Measurements from ENCODE around the gene EPHB1.

EPHB1 gene

DNA sequence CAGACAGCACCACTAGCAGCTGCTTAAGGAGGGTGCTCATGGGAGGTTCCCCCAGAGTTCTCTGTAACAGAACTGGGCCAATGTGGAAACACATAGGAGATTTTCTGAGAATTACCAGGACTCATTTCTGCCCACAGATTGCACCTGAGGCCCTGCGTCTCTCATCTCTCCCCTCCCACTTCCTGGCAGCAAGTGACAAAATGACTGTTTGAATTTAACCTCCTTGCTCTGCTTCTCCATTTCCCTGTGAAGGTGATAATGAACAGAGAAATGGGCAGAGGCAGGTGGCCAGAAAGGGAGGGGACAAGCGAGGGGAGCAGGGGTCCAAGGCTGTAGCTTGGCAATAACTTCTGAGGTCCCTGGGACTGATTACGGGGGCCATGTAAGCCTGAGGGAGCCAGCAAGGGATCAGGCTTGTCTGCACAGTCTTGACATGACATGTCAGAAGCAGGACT lies 8.0 kb downstream of the EPHB1 start:
- no peak overlapping the region for H3K4me3 ChIP-seq (ENCODE audit: low read length)
- peak; percentile 25 for DNase-seq (ENCODE audit: low read depth, low spot score)

DNA sequence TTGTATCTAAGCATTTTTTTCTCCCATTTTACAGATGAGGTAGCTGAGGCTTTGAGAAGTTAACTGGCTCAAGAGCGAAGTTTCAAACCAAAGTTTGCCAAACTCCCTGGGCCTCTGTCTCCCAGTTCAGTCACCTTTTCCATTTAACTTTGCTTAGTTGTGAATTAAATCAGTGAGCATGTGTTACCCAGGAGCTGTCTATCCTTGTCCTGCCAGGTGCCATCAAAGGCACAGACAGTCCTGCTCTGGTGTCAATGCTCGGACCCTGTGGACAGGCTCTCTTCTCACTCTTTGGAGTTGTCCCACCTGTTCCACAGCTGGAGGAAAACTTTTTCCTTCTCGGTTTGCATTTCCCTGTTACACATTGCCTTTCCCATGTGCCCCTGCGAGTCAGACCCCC lies 8.6 kb downstream of the EPHB1 start:
- DNase-seq (ENCODE audit: low read depth, low spot score) = no peak
- H3K4me3 ChIP-seq (ENCODE audit: low read length) = no peak overlapping the region

DNA sequence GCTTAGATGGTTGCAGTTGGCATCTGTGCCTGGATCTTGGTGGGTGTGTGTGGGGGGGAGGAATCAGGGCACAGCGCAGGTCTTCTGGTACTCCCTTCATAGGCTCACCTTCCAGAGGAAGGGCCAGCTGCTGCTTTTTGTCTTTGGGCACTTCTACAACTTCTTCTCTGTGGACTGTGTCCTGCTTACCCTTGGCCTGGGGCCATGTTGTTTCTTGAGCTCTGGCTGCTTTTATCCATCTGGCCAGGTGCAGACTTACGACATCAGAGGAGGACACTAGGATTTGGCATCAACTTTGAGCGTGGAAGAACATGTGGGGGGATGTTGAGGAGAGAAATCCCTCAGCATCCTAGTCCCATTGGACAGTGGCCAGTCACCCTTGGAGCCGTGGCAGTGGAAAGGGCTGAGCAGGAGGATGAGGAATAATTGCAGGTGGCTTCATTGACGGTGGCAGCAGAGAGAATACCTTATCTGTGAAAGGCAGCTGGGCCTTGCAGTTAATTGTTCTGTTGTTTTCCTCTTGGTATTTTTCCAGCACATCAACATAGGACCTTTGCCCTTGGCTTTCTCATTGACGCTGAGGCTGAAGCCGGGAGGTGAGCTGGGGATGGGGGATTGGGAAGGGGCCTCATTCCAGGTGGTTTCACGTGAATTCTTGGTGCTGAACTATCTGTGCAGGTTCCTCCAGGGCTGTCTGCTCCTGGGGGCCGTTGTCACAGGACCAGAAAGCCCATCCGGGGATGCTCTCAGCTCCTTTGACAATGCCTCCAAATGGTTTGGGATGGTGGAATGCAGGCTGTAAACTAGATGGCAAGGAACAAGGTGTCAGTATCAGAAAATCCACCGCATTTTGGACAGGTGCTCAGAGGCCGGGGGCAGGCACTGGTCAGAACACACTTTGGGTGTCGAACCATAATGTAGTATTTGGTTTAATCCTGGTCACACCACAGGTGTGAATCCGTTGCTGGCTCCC lies 9.7 kb downstream of the EPHB1 start:
- no peak for DNase-seq (ENCODE audit: low read depth, low spot score)
- H3K4me3 ChIP-seq (ENCODE audit: low read length) = no peak overlapping the region

DNA sequence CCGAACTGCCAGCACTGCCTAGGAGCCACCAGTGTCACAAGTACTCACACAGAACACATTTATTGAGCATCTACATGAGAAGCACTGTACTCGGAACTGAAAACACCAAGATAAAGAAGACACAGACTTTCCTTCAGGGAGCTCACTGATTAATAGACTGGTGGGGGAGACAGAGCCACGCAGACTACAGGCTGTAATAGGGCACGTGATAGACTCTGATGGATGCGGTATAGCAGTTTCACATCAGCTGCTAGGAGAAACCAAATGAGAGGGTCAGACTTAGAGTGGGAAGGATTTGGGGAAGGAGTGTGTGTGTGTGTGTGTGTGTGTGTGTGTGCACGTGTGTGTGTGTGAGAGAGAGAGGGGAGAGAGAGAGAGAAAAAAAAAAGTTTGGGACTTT lies 12.1 kb downstream of the EPHB1 start:
- no peak overlapping the region for H3K4me3 ChIP-seq (ENCODE audit: low read length)
- no peak for DNase-seq (ENCODE audit: low read depth, low spot score)

DNA sequence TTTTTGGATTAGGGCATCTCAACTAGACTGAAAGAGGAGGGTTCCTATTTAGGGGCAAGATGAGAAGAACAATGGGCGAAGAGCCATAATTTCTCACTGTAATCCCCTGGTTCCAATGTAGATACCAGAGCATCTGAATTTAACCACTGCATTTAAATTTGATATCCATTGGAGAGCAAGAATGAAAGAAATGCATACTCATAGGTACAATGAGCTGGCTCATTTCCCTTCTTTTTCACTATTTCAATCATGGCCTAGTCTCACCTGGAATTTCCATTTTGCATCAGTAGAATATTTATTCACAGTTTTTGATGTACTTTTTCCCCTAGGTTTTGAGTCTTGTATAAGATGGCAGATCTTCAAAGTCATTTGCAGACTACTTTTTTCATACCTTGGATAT lies 13.8 kb downstream of the EPHB1 start:
- no peak overlapping the region for H3K4me3 ChIP-seq (ENCODE audit: low read length)
- DNase-seq (ENCODE audit: low read depth, low spot score) = no peak

DNA sequence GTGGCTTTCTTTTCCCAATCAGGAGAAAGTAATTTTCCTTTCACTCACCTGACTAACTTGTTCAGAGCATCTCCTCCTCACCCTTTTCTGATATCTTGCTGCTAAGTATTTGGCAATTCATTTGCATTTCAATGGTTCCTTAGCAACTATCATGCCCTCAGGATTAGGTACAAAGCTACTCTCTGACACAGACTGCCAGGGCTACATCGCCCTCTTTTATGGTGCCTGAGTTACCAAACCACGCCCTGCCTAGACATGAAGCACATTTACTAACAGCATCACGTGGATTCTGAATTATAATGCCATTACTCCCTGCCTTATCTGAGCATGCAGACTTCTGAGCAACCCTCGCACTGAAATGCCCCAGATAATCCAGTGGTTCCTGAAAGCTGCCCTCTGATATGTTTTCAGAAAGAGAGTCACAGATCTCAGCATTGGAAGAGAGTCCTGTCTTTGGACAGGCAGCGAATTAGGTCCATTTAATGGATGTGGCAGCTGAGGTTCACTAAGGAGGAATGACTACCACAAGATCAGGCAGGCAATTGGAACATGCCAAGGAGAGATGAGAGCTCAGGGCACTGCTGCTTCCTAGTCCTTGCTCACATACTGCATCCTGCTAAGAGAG lies 14.5 kb downstream of the EPHB1 start:
- H3K4me3 ChIP-seq (ENCODE audit: low read length) = no peak overlapping the region
- no peak for DNase-seq (ENCODE audit: low read depth, low spot score)

DNA sequence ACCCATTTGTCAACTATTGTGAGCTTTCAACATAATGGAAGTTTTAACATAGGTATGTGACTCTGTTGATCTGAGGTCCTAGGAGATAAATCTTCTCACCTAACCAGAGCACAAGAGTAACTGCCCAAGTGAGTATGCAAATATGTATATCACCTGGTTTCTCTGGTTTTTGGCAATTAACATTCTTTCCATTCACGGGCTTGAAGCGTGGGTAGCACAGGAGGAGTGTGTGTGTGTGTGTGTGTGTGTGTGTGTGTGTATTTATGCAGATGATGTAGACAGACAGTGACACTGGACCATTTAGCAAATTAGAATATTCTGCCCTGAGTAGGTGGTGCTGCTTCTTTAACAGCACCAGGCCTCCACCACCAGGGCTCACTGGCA lies 15.0 kb downstream of the EPHB1 start:
- DNase-seq (ENCODE audit: low read depth, low spot score) = no peak

DNA sequence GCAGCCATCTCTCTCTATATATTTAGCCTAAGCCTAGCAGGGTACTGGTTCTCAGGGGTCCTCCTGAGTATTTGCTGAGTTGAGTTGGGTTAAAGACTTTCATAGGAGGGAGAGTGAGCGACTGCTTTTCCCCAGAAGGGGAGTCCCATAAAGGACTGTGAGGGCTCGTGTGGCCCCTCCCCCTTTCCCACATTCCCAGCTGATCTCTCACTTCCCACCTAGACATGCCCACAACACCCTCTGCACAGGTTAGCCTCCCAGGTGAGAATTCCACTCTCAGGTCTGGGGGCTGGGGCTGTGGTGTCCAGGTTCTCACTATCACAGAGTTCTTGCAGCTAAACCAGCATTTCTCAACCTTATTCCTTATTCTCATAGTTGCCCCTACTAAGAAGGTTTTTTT lies 15.8 kb downstream of the EPHB1 start:
- DNase-seq (ENCODE audit: low read depth, low spot score) = no peak
- no peak overlapping the region for H3K4me3 ChIP-seq (ENCODE audit: low read length)

More for the DNA sequence above, 15.0 kb downstream of the EPHB1 start:
- no peak overlapping the region for H3K4me3 ChIP-seq (ENCODE audit: low read length)

DNA sequence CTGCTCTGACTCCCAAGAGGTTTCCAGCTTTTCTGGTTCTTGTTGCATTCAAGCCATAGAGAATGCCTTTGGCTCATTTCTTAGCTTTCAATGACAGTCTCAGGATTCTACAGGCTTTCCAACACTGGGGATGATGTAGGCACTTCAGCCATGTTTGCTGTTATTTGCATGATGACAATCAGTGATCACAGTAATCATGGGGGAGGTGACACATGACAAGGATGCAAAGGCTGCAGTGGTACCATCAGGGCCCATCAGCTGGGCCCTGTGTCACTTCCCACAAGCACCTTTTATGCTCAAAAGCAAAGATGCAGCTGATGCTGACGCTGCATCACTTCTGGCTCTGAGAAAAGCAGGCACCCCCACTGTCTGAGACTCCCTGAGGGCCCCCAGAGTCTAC lies 18.6 kb downstream of the EPHB1 start:
- DNase-seq (ENCODE audit: low read depth, low spot score) = no peak
- H3K4me3 ChIP-seq (ENCODE audit: low read length) = no peak overlapping the region

DNA sequence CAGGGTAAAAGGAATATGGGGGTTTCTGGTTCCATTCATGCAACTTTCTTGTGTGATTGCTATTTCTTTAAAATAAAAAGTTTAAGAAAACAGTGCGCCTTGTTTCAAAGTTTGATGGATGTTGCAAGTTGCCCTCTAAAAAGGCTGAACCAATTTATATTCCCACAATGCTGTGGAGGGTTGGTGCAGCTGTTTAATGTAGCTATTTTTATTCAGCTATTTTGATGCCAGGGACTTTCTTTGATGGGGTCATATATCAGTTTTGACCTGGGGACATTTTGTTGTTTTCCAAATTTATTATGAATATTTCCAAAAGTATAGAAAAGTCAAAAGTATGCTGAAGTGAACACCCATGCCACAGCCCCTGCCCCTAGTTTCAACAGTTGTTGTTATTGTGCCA lies 20.5 kb downstream of the EPHB1 start:
- no peak overlapping the region for H3K4me3 ChIP-seq (ENCODE audit: low read length)
- DNase-seq (ENCODE audit: low read depth, low spot score) = no peak

DNA sequence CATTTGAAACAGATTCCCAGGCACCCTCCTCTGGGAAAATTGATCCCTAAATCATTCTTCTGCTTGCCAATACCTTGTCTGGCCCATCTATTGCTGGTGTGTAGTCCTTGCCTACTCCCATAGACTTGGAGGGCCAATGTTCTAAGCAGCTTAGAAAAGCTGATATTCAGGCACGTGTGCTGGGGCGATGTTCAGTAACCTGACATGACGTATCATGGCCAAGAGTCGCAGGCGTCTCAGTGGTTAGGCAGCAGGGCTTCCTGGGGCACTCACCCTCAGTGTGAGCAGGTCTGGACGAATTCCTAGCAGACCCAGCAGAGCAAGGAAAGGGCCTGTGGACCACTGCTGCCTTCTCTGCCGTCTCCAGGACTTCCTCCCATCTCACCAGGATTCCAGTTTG lies 21.6 kb downstream of the EPHB1 start:
- DNase-seq (ENCODE audit: low read depth, low spot score) = no peak
- H3K4me3 ChIP-seq (ENCODE audit: low read length) = no peak overlapping the region

DNA sequence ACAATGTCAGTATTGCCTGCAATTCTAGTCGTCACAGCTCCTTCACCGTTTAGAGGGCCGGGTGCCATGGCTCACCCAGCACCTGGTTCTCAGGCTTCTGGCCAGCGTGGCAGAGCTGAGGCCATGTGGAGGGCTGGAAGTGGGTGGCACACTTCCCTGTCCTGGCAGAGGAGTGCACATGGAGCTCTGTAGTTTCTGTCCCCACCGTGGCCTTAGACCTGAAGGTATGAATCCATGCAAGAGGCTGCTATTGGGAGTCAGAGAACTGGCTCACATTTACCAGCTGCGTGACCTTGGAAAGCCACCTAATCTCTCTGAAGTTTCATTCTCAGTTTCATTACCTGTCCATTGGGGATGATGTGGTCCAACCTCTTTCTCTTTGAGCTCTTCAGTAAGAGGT lies 22.2 kb downstream of the EPHB1 start:
- DNase-seq (ENCODE audit: low read depth, low spot score) = no peak
- H3K4me3 ChIP-seq (ENCODE audit: low read length) = no peak overlapping the region

DNA sequence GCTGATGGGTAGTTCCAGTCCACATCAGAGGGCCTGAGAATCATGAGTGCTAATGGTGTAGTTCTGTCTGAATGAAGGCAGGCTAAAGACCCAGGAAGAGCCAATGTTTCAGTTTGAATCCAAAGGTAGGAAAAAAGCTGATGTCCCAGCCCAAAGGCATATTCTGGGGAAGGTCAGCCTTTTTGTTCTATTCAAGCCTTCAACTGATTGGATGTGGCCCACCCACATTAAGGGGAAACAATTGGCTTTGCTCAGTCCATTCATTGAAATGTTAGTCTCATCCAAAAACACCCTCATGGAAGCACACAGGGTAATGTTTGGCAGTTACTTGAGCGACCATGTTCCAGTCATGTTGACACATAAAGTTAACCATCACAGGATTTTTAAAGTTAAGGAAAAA lies 25.9 kb downstream of the EPHB1 start:
- no peak for DNase-seq (ENCODE audit: low read depth, low spot score)
- no peak overlapping the region for H3K4me3 ChIP-seq (ENCODE audit: low read length)

DNA sequence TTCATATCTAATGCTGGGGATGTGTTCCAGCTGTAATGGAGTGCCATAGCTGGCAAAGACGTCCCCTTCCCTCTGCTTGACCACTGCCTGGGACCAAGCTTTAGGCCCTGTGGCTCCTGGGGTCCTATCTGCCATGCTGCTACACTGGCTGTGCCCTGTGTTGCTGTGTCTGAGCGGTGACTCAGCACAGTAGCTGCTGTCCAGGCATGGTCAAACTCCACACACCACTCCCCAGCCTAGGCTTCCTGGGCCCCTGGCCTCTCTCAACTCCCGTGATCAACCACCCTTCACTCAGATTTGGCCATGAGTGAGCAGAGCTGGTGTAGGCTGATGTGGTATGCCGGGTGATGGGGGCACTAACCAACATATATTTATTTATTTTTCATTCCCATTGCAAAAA lies 27.0 kb downstream of the EPHB1 start:
- DNase-seq (ENCODE audit: low read depth, low spot score) = no peak
- H3K4me3 ChIP-seq (ENCODE audit: low read length) = no peak overlapping the region

DNA sequence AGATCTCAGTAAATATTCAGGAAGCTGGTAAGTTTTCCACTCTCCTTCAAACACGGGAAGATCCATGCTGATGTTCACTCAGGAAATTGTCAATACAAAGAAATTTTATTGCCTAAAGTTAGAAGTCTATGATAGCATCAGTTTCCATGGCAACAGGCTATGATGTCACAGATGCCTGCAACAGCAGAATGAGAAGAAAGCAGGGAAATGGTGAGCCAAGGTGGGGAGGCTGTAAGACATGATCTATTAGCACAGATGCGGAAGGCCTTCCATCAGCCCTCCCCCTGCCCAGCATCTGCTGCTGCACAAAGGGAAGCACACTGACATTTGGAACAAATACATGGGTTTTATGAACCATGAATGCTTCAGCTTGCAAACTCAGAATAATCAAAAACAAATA lies 28.6 kb downstream of the EPHB1 start:
- no peak overlapping the region for H3K4me3 ChIP-seq (ENCODE audit: low read length)
- DNase-seq (ENCODE audit: low read depth, low spot score) = no peak

DNA sequence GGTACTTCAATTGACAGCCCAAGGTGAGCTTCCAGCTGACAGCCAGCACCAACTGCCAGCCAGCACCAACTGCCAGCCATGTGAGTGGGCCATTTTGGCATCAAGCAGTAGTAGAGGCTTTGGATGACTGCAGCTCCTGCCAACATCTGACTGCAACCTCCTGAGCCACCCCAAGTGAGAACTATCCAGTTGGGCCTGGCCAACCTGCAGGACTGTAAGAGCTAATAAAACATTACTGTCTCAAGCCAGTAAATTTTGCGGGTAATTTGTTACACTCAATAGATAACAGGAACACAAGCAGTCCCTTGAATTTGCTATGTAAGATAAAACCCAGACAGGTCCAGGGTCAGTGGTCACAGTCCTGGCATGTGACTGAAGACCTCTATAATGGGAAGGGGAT lies 29.7 kb downstream of the EPHB1 start:
- no peak overlapping the region for H3K4me3 ChIP-seq (ENCODE audit: low read length)
- DNase-seq (ENCODE audit: low read depth, low spot score) = no peak

DNA sequence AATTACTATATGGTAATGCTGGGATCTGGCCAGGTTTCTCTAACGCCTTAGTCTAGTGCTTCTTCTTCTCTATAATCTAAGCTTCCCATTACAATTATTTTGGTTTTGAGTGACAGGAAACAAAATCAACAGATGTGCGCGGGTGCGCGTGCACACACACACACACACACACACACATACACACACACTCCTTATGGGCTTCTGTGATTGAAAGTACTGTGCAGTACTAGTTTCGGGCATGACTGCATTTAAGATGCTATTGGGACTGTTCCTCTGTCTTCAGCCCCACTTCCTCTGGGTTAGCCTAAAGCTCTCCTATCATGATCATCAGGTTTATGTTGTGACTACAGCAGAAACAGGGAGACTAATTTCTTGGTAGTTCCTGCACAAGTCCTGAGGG lies 32.2 kb downstream of the EPHB1 start:
- DNase-seq (ENCODE audit: low read depth, low spot score) = no peak

DNA sequence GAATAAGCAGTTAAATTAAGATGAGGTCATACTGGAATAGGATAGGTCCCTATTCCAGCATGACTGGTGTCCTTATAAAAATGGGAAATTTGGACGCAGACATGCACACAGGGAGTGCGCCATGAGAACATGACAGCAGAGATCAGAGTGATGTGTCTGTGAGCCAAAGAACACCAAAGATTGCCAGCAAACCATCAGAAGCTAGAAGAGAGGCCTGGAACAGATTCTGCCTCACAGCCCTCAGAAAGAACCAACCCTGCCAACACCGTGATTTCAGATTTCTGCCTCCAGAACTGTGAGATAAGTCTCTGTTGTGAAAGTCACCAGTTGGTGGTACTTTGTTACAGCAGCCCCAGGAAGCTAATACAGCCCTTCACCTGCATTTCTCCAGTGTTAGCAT lies 34.7 kb downstream of the EPHB1 start:
- H3K4me3 ChIP-seq (ENCODE audit: low read length) = no peak overlapping the region
- DNase-seq (ENCODE audit: low read depth, low spot score) = no peak

More for the DNA sequence above, 32.2 kb downstream of the EPHB1 start:
- H3K4me3 ChIP-seq (ENCODE audit: low read length) = no peak overlapping the region

DNA sequence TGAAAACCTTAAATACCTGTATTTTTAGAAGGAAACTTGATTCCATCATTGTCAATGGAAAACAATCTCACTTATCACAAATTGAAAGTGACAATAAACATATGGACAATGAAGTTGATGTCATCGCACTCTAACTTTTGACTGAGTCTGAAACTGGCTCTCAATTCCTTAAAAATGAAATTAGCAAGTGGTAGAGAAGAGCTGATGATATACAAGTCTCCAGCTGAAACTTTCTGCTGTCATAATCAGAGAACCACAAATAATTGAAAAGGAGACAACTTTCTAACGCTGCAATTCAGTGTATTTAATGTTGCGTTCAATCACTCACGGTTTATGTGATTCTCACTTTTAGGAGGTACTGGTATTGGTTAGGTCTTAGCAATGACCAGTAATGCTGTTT lies 37.5 kb downstream of the EPHB1 start:
- DNase-seq (ENCODE audit: low read depth, low spot score) = no peak
- no peak overlapping the region for H3K4me3 ChIP-seq (ENCODE audit: low read length)

DNA sequence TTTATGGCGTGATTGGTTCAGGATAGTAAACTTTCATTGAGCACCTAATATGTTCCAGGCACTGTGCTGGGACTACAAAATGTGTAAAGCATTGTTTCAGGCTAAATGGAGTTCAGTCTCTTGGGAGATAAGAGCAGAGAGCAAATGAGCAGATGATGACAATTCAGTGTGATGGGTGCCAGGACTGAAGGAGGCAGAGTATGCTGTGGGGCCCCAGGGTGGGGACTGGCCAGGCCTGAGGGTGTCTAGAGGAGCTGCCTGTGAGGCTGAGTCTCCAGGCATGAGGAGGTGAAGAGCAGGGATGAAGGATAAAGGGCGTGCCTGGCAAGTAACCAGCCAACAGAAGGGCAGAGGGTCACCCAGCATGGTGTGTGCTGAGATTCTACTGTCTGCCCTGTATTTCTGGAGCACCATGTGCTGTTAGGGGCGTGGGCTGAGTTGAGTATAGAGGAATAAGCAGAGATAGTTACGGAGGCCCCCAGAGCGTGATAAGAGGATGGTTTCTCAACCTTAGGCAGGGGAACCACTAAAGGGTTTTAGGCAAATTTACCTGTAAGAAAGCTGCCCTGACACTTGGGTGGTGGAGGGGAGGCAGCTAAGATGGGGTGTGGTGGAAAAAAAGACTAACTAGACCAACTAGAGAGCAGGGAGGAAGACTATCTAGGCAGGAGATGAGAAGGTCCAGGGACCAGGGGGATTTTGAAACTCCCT lies 38.5 kb downstream of the EPHB1 start:
- no peak overlapping the region for H3K4me3 ChIP-seq (ENCODE audit: low read length)
- DNase-seq (ENCODE audit: low read depth, low spot score) = no peak
